CD4-positive, alpha-beta T cell treated with Interleukin-2 at 100 ng/mL for 4 hours (primary cell): Measurements from ENCODE around the gene HINT1.
"Not testable (repeated sequence)": the region's sequence is repeated elsewhere in the genome, so short reads cannot be mapped to it uniquely, and the experiment has no call there.

Experiments used
- DNase-seq: peaks from one replicate; pipeline ENCODE4 v3.0.0-alpha.2; 2020; ENCODE audit warnings: low spot score

The HINT1 gene

GRCh38 chr5:131165119-131165727 lies at the start of gene HINT1:
Gene HINT1 (minus strand): TSS chr5:131165256. CDS start chr5:131165205, 51 bp downstream.
- DNase-seq: peak; percentile 91

GRCh38 chr5:131214609-131215227 lies 49.7 kb upstream of the HINT1 start:
- no peak for DNase-seq

DNA sequence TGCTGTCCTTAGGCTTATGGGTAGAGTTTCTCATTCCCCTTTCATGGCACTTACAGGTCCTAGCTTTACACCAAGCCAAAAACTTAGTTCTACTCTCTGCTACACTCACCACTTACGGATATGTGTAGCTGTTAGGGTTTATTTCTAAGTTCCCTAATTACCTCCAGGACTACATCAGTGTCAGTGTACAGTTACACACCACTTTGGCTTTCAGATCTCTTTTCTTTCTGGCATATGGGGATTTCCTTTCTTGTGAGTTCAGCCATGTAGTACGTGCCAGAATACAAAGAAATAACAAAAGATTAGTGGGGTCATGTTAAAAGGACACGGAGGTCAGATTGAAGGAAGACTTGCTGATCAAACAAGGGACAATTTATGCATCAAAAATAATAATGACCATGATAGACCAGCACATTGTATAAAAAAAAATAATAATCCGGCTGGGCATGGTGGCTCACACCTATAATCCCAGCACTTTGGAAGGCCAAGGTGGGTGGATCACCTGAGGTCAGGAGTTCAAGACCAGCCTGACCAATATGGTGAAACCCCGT lies 47.5 kb upstream of the HINT1 start:
- no peak for DNase-seq

DNA sequence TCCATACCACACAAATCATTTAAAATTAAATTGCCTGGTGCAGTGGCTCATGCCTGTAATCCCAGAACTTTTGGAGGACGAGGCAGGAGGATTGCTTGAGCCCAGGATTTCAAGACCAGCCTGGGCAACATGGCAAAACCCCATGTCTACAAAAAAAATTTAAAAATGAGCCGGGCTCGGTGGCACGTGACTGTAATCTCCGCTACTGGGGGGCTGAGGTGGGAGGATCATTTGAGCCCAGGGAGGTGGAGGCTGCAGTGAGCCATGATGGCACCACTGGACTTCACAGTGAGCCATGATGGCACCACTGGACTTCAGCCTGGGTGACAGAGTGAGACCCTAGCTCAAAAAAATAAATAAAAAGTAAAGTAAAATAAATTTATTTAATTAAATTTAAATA lies 46.6 kb upstream of the HINT1 start:
- no peak for DNase-seq

GRCh38 chr5:131210151-131210510 lies 45.1 kb upstream of the HINT1 start:
- no peak for DNase-seq

DNA sequence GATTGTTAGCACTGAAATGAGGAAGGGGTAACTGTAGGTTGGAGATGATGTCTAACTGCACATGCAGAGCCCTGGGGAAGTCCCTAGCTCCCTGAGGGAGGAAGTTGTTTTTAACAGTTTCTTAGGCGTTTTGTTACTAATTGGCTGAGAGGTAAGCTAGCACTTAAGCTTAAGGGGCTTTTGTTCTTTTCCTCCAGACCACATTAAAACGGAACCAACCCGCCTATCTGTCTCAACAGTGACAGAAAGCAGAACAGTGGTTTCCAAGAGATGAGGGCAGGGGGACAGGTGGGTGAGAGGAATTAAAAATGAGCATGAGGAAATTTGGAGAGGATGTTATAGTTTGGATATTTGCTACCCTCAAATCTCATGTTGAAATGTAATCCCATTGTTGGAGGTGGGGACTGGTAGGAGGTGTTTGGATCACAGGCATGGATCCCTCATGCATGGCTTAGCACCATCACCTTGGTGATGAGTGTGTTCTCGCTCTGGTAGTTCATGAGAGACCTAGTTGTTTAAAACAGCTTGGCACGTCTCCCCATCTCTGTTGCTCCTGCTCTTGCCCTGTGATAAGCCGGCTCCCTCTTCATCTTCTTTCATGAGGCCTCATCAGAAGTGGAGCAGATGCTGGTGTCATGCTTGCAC lies 44.6 kb upstream of the HINT1 start:
- DNase-seq: peak; percentile 80

- no peak for DNase-seq
Measured at GRCh38 chr5:131209175-131209505, 44.1 kb upstream of the HINT1 start.

DNA sequence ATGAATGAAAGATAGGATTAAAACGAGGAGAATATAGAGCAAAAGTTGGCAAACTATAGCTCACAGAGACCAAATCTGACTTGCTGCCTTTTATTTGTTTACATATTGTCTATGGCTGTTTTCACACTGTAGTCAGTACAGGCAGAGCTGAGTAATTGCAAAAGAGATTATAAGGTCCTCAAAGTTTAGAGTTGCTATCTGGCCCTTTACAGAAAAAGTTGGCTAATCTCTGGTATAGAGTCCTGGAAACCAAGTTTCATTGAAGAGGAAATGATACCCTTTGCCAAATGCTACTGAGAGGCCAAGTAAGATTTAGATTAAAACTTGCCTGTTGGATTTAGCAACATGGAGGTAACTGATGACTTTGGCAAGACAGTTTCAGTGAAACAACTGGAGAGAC lies 41.7 kb upstream of the HINT1 start:
- DNase-seq: no peak

DNA sequence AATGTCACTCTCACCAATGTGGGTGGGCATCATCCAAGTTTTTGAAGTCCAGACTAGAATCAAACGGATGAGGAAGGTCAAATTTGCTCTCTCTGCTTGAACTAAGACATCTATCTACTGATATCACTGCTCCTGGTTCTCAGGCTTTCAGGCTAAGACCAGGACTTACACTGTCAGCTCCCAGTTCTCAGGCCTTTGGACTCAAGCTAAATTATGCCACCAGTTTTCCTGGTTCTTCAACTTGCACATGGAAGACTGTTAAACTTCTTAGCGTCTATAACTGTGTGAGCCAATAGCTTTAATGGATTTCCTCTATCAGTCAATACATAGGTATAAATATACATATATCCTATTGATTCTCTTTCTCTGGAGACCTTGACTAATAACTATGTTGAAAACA lies 41.0 kb upstream of the HINT1 start:
- no peak for DNase-seq

GRCh38 chr5:131204964-131205363 lies 39.9 kb upstream of the HINT1 start:
- no peak for DNase-seq

GRCh38 chr5:131200560-131200959 lies 35.5 kb upstream of the HINT1 start:
- no peak for DNase-seq

- no peak for DNase-seq
Measured at GRCh38 chr5:131198625-131199024, 33.6 kb upstream of the HINT1 start.

DNA sequence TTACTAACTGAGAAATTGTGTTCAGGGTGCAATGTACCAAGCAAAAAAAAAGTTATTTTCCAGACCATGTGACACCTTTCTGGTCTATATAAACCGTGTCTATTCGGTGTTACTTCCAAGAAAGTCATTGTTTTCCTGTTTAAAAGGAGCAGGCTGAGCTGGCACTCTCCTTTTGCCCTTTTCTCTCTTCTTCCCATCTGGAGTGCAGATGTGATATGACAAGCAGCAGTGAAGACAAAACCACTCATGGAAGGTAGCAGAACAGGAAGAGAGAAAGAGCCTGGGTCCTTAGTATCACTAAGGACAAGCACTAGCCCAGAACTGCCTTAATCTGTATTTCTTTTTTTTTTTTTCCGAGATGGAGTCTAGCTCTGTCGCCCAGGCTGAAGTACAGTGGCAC lies 31.3 kb upstream of the HINT1 start:
- no peak for DNase-seq

DNA sequence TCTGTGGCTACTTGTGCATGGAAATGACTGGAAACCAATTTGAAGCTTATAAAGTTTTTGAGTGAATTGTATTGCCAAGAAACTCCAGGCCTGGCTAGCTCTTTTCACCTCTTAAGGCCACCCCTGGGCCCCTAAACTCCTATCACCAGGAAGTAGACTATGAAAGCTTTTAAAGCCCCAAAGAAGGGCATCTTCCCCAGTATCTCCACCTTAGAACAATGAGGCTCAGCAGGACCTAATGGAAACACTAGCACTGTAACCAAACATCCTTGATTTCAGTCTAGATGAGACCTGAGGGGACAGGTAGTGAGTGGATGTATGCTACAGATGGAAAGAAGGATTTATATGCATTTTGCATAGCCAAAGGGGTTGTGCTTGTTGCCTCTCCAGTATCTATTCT lies 30.6 kb upstream of the HINT1 start:
- no peak for DNase-seq

GRCh38 chr5:131194725-131195124 lies 29.7 kb upstream of the HINT1 start:
- DNase-seq: no peak

DNA sequence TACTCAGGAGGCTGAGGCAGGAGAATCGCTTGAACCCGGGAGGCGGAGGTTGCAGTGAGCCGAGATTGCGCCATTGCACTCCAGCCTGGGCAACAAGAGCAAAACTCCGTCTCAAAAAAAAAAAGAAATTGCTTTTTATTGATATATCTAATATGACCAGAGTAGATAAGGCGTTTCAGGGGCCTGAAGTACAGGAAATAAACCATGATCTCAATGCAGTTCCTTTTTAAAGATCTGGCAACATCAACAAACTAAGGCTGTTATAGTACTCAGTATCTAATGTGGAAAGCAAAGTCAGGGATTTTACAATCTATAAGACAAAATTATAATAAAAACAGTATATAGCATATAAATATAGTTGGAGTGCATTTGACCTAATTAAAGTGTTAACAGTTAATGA lies 28.8 kb upstream of the HINT1 start:
- DNase-seq: not testable (repeated sequence)

DNA sequence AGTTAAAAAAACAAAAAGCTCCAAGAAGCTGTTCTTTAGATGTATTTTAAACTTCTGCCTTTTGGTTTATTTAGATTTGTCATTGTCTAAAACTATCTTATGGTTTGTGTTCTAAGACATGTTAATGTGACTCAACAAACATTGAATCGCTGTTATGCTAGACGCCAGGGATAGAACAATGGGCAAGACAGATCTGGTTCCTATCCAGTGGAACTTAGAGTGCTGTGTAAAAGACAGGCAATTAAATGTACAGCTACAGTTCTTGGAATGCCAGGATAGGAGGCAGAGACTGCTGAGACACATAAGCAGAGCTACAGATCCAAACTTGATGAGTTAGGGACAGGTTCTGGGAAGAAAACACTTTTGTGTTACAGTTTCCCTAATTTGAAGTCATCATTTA lies 28.1 kb upstream of the HINT1 start:
- no peak for DNase-seq

GRCh38 chr5:131186561-131187256 lies 21.7 kb upstream of the HINT1 start:
- no peak for DNase-seq

- no peak for DNase-seq
Measured at GRCh38 chr5:131185523-131186104, 20.6 kb upstream of the HINT1 start.

GRCh38 chr5:131182839-131183238 lies 17.8 kb upstream of the HINT1 start:
- DNase-seq: peak; percentile 12

DNA sequence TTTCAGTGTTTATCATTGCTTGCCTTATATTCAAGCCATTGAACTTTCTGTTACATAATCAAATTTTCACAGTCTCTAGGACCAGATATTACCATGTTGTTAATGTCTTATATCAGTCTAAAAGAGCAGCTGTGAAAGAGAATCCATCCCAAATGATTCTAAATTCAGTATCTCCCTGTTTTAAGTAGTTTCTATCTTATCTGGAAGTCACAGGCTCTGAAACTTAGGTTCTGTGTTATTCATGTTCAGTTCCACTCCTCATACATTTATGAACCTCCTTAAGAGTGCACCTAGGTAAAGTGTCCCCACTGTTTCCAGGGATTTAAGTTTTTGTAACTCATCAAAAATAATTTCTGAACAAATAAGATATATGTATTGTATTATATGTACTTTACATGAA lies 15.4 kb upstream of the HINT1 start:
- no peak for DNase-seq

GRCh38 chr5:131171276-131171810 lies 6.3 kb upstream of the HINT1 start:
- peak; percentile 8 for DNase-seq
